RWPE1 (cell line): ENCODE data around the gene S1PR3.
"Not testable (repeated sequence)": the region's sequence is repeated elsewhere in the genome, so short reads cannot be mapped to it uniquely, and the experiment has no call there.

Experiments
- CTCF ChIA-PET: fragments of 350-600 bp; sonication (Branson Sonifier 250); formaldehyde crosslinking; extraction: SDS; loops from one replicate; lab custom pipeline; 2021; lab: Yijun Ruan, JAX
- POLR2A ChIA-PET: fragments of 400-600 bp; formaldehyde crosslinking; extraction: SDS; loops from one replicate; lab custom pipeline; 2020; ENCODE audit warnings: antibody characterized with exemption; ENCODE audit not compliant: low non-redundant PET; lab: Yijun Ruan, JAX
- DNase-seq: peaks from one replicate; pipeline ENCODE4 v3.0.0; 2012; ENCODE audit warnings: low spot score
- H3K27ac ChIP-seq: fragments of 450-650 bp; 2 replicates; pipeline ENCODE4 v1.5.1; 2017
- CTCF ChIP-seq: fragments of 450-650 bp; conservative IDR thresholded peaks from 2 replicates; pipeline ENCODE4 v1.5.1; 2017; ENCODE audit warnings: low read depth, mild to moderate bottlenecking

S1PR3 gene

DNA sequence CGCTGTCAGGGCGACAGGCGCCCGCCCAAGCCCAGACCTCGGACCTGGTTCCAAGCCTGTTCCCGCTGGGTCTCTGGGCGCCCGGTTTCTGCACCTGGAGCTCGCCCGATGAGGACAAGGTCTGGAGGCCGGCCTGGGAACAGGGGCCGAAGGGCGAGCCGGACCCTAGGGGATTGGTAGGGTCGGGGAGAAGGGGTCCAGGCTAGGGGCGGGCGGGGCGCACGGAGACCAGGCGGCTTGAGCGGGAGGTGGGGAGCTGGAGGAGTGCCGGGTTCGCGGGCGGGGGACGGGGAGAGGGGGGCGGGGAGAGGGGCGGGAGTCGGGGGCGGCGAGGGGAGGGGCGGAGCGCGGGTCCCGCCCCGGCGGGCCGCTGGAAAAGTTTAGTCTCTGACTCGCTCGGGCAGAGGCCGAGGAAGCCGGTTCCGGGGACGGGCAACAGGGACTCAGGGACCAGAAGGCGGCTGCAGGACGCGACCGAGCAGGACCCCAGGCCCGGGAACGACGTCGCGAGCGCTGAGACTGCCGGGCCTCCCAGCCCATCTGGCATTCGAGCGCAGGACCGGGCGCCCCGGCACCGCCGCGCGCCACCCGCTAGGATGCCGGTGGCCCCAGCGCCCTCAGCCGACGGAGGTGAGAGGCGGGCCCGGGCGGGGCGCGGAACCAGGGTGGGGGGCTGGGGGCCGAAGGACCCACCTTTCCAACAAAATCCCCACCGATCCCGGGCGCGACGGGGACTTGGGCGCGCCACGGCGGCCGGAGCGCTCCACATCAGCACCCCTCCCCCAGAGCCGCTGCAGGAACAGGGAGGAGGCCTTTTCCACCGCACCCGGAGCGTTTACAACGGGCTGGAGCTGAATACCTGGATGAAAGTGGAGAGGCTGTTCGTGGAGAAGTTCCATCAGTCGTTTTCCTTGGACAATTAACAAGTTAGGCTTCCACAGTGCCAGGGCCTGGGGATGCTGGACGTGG is at the start of gene S1PR3:
S1PR3 (plus strand) TSS at position 403 of the 969 bp plus-strand sequence. CDS start 9,733 bp downstream, outside the sequence.
- POLR2A ChIA-PET = no interaction called here
- no peak for TF ChIP-seq CTCF
- H3K27ac ChIP-seq = no peak within 1 kb of the TSS
- DNase-seq = peak; percentile 61
- CTCF ChIA-PET = interaction anchor here (0.5 to 0.7 kb wide), 3 partner anchors 274 to 980 kb away, joined by 3 read pairs; no protein-coding TSS in a partner anchor

DNA sequence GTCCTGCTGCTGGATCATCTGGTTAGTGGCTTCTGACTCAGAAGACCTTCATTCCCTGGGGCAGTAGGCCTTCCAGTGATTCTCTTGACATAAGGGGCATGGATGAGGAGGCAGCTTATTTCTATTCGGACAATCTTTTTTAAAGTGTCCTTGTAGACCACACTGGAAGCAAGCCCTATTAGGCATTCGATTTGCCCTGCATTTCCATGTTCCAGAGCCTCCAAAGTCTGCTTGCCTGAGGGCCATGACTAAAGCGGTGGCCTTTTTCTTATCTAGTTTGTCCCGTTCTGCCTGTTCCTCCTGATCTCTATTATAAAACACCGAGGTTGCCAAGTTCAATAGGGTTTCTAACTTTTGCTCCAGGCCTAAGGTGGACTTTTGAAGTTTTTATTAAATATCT is 49.7 kb upstream of the S1PR3 start:
- DNase-seq, CTCF ChIA-PET, H3K27ac ChIP-seq: not testable (repeated sequence)
- POLR2A ChIA-PET = interaction anchor here (0.6 kb wide), 1 partner anchor 21 kb away, joined by 9 read pairs; no protein-coding TSS in a partner anchor

GRCh38 chr9:88942411-88942810 is 48.9 kb upstream of the S1PR3 start:
- no peak overlapping the region for H3K27ac ChIP-seq
- DNase-seq = no peak
- ChIA-PET CTCF (no interaction called here), POLR2A (no interaction called here)
- TF ChIP-seq CTCF = no peak

DNA sequence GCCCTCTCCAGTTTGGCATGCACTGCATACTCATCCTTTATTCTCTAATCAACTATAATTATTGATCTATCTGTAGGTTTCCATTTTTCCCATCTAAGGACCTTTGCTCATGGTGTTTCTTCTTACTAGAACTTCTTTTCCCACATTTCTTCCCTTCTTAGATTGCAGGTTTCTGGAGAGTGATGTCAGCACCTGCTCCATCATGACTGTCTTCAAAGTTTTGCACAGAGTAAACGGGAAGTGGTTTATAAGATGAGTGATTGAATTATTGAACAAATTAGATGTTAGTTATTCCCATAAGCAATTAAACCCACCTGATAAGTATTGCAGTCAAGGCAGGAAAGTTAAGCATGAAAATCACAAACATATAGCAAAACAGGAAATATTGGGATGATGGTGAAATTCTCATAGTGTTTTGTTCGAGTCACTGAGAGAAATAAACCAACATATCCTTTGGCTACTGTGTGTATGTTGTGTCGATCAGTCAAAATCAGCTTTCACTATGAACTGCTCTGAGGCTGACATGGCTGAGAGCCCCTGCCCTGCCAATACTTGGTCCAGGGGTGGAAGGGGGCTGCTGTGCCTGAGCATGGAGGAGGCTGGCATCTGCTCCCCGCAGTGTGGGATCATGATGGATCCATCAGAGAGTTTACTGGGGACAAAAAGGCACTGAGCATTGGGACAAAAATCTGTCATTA is 45.5 kb upstream of the S1PR3 start:
- DNase-seq = no peak

GRCh38 chr9:88947581-88948573 is 43.4 kb upstream of the S1PR3 start:
- CTCF ChIA-PET = no interaction called here
- no peak overlapping the region for H3K27ac ChIP-seq
- no peak for DNase-seq

More for the DNA sequence above, 45.5 kb upstream of the S1PR3 start:
- no peak overlapping the region for H3K27ac ChIP-seq
- ChIA-PET CTCF (no interaction called here), POLR2A (no interaction called here)
- no peak for TF ChIP-seq CTCF

More at GRCh38 chr9:88947581-88948573, 43.4 kb upstream of the S1PR3 start:
- POLR2A ChIA-PET = no interaction called here
- TF ChIP-seq CTCF = no peak
